HG02588 (cell line): ENCODE results near the gene TCF7L1.

Experiments used
- ATAC-seq: cut with Tn5 transposase; IDR thresholded peaks from one replicate; pipeline ENCODE4 v1.9.1; 2021; ENCODE audit warnings: mild to moderate bottlenecking, moderate library complexity; ENCODE audit not compliant: unreplicated experiment

The TCF7L1 gene

GRCh38 chr2:85273738-85274731, 140.8 kb downstream of the TCF7L1 start:
- ATAC-seq, result no peak

- ATAC-seq, result no peak
Measured at GRCh38 chr2:85275984-85276540, 142.9 kb downstream of the TCF7L1 start.

DNA sequence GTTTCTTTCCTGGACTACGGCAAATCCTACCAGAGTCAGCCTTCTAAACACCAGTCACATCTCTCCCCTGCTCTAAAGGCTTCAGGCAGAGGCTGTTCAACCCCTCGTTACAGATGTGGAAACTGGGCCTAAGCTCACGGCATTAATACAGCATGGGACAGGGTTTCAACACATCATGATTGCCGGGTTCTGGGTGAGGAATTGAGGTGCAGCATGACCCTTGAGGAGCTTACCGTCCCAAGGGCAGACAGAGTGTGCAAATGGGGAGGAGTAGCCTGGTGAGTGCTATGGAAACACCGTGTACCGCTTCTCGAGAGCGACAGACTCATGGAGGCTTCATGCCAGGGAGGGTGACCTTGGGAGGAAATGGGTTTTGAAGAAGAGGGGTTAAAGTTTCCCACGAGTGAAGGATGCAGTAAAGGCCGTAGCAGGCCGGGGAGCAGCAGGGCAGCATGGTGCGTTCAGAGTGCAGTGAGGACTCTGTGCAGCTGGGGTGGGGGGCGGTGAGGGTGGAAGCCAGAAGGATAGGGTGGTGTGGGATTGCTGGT, 143.5 kb downstream of the TCF7L1 start:
- no peak for ATAC-seq

GRCh38 chr2:85277416-85278158, 144.4 kb downstream of the TCF7L1 start:
- no peak for ATAC-seq

GRCh38 chr2:85278361-85278760, 145.2 kb downstream of the TCF7L1 start:
- no peak for ATAC-seq

DNA sequence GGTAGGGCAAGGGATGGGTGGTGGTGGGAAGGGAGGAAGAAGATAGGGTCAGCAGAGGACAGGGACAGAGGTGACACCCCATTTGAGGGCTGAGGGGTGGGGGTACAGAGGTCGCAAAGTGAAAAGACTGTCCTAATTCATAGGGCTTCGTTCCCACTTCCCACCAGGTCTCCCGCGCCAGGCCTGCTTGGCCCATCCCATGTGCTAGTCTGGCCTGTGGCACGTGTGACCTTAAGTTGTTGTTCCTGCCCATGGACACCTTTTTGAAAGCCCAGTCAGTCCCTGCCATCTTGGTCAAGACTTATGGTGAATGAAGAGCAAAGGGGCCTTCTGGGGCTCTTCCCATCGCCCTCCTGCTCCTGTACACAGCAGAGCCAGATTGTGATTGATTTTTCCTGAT, 148.4 kb downstream of the TCF7L1 start:
- ATAC-seq, result no peak

GRCh38 chr2:85282914-85283313, 149.7 kb downstream of the TCF7L1 start:
- ATAC-seq, result no peak

DNA sequence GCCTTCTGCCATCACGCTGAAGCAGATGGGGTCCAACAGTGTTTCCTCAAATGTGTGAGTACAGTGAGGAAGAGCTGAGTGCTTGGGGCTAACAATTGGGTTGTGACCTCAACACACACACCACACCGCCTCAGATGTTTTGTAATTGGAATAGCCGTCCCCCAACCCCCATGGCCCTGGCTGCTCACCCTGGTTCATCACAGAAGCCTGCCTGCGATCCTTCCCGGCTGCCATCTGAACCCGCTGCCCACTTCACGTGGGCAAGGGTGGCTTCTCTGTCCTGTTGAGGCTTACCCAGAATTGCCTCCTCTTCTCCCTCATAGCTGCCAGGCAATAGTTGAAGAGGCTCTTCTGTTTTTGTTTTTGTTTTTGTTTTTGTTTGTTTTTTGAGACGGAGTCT, 150.4 kb downstream of the TCF7L1 start:
- no peak for ATAC-seq

DNA sequence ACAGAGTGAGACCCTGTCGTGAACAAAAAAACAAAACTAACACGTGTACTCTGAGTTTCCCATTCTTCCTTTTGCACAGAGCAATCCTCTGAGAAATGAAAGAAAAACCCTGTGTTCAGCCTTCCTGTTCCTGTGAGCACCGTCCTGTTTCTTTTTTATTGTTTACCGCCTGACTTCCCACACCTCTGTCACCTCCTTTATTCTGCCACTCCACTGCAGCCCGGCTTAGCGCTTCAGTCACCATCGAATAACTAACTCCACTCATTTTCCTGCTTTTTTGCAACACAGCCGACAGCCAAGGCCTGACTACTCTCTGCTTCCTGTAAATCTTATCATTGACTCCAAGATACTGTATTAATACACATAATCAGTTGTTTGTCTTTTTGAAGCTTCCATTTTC, 153.7 kb downstream of the TCF7L1 start:
- no peak for ATAC-seq

DNA sequence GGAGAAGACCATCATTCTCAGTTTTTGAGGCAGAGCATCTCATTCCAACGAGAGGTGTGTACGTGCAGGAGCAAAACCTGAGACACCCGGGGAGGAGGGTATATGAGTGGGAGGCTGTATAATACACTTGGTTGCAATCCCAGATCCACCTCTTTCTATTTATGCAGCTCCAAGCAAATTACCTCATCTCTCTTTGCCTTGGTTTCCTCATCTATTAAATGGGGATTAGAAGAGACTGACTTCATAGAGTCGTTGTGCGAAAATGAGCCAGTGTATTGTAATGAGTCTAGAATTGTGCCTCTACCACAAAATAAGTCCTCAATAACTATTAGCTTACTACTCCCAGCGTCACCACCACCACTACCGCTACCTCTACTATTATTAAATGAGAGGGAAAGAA, 154.5 kb downstream of the TCF7L1 start:
- no peak for ATAC-seq

DNA sequence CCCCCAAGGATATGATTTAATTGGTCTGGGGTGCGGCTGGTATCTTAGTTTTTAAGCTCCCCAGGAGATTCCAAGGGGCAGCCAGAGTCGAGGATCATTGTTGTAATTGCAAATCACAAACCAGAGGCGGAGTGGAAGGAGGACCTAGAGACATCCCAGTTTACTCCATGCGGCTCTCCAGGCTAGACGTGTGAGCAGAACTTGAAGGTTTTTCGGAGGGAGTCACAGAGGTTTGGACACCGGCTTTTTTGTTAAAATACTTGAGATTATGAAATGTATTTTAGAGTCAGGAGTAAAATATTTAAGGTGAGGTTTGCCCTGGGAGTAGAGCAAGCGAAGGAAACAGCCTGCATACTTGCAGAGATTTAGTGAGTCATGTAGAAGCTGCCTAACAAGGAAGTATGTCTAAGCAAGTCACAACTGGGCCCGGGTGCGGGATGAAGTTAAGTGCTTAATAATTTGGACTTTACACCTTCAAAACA, 155.1 kb downstream of the TCF7L1 start:
- ATAC-seq, result no peak

GRCh38 chr2:85291425-85292023, 158.3 kb downstream of the TCF7L1 start:
- ATAC-seq, result no peak

- ATAC-seq, result no peak
Measured at GRCh38 chr2:85302121-85302520, 168.9 kb downstream of the TCF7L1 start.

DNA sequence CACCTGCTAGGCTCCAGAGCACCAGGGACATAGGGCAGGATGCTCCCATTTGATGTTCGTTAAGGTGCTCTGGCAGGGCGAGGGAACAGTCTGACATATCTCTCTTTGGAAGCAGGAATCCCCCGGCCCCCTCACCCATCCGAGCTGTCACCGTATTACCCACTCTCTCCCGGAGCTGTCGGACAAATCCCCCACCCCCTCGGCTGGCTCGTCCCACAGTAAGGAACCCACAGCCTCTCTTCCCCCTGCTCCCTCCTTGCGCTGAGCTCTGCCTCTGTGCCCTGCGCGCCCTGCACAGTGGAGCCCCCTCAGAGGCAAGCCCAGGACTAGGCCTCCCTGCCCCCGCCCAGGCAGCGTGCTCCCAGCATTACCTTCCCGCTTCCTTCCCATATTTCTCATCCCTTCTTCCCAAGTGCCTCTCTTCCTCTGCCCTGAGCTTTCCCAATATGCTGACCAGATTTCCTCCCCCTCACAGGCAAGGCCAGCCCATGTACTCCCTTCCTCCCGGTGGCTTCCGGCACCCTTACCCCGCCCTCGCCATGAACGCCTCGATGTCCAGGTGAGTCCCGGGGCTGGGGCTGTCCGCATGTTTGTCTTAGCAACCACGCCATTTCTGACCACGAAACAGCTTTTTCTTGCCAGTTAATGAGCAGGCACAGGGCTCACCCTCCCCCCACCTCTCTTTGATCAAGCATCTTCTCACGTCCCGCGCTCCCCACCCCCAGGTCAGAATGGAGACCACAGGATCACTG, 170.8 kb downstream of the TCF7L1 start:
- ATAC-seq, result no peak

DNA sequence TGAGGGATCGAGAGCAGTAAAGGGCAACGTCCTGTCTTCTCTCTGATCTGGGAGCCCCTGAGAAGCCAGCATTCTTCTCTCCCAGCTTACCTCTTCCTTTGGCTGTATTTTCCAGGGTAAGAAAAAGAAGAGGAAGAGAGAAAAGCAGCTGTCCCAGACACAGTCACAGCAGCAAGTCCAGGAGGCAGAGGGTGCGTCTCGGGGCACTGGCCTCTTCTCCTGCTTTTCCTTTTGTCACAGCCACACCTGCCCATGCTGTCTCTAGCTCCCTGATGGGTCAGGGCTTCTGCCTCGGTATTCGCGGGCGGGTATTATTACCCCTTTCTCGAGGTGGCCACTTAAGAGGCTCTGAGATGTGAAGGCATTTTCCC, 174.3 kb downstream of the TCF7L1 start:
- no peak for ATAC-seq

DNA sequence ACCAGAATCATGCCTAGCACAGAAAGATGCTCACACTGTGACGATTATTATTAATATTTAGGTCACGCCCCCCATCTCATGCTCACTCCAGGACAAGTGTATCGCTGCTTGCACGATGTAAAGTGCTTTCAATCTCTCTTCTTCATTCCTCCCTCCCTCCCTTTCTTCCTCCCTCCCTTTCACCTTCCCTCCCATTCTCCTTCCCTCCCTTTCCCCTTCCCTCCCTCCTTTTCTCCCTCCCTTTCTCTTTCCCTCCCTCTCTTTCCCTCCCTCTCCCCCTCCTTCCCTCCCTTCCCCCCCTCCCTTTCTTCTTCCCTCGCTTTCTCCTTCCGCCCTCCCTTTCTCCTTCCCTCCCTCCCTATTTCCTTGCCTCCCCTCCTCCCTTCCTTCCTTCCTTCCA, 175.0 kb downstream of the TCF7L1 start:
- no peak for ATAC-seq

DNA sequence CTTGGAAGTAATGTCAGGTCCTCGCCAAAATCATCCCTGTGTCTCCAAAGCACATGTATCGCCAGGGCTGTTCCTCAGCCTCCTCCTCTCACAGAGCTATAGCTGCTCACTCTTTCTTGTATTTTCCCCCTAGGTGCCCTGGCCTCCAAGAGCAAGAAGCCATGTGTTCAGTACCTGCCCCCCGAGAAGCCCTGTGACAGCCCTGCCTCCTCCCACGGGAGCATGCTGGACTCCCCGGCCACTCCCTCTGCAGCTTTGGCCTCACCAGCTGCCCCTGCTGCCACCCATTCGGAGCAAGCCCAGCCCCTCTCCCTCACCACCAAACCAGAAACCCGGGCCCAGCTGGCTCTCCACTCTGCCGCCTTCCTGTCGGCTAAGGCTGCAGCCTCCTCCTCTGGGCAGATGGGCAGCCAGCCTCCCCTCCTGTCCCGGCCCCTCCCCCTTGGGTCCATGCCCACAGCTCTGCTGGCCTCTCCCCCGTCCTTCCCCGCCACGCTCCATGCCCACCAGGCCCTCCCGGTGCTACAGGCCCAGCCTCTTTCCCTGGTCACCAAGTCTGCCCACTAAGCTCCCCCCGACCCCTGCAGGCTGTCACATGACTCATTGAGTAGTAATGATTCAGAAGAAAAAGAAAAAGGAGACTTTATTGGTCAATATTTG, 175.8 kb downstream of the TCF7L1 start:
- no peak for ATAC-seq

DNA sequence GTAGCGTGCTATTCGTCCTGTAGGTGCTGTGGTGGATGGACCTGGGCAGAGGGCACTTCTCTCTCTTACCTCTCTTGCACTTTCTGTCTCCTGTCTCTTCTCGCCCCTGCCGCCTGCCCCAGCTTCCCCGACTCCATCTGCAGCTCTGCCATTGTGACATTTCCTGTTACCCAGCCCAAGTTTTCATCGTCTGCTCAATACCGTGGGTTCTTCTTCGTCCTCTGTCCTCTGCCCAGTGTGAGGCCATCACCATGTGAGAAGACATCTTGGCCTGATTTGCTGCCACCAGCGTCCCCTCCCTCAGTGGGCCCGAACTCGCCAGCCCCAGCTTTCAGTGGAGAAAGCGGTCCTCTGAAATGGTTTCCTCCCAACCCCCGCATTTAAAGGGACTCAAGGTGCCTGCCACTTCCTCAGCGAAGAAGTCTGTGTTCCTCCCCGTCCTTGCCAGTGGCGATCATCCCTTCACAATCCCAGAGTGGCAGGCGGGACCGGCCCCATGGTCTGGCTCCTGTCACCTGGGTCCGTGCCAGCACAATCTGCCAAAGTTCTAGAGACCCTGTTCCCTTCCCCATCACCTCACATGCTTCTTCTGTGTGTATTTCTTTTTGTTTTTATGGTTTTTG, 176.6 kb downstream of the TCF7L1 start:
- peak; percentile 5 for ATAC-seq

DNA sequence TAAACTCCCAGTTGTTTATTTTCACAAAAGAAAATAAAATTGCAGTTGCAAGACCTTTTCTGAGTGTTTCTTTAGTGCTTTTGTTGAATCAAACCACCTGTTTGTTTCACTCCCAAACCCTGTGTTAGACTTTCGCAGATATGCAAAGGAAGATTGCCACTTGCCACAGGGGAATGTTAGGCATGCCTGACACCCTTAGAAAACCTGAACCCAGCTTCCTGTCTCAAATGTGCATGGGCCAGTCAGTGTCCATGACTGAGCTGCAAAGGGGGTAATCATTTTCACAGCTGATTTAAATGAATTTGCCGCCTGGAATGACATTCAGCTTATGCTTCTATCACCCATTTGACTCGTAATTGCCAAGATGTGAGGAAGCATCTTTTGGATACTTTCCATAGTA, 177.1 kb downstream of the TCF7L1 start:
- peak; percentile 75 for ATAC-seq
